Naive thymus-derived CD4-positive, alpha-beta T cell (primary cell): ENCODE measurements around the gene CAMK4. TPM values are rescaled to one million over a fixed set of nuclear protein-coding genes. Genes with fewer than 3 reads are reported as not detected.

Experiments
- ATAC-seq: fragments of 150-1000 bp; cut with Tn5 transposase; 2 replicates; pipeline ENCODE4 v1.10.0; 2021; ENCODE audit warnings: mild to moderate bottlenecking, moderate library complexity
- CTCF ChIA-PET: fragments of 350-600 bp; sonication (Branson Sonifier 250); formaldehyde crosslinking; loops from one replicate; lab custom pipeline; 2021; ENCODE audit warnings: antibody characterized with exemption; lab: Charles Lee
- POLR2A ChIA-PET: fragments of 350-600 bp; sonication (Branson Sonifier 250); formaldehyde crosslinking; loops from one replicate; lab custom pipeline; 2021; ENCODE audit warnings: antibody characterized with exemption, inconsistent platforms; lab: Charles Lee
- DNase-seq, 9 donors: peaks; one replicate each; pipeline versions ENCODE4 v3.0.0 to v3.0.0-alpha.2; 2020 to 2022; ENCODE audit warnings: mixed read lengths in 1 of 9
- H3K27ac ChIP-seq: one replicate; pipeline ENCODE4 v1.7.0; 2013; ENCODE audit warnings: mild to moderate bottlenecking, low read depth, low read length, moderate library complexity
- H3K27me3 ChIP-seq, 2 donors: one replicate each; pipeline ENCODE4 v1.7.0; 2013; ENCODE audit warnings: low read length in 2 of 2, mild to moderate bottlenecking in 2 of 2, moderate library complexity in 2 of 2; ENCODE audit not compliant: control insufficient read depth in 2 of 2, insufficient read depth in 2 of 2
- H3K36me3 ChIP-seq, 3 experiments: 1 replicate in 2 of 3; 2 replicates in 1 of 3; pipeline ENCODE4 v1.7.0; 2013; ENCODE audit warnings: low read length in 3 of 3, mild to moderate bottlenecking in 3 of 3, moderate library complexity in 1 of 3; ENCODE audit not compliant: insufficient read depth in 3 of 3, control insufficient read depth in 2 of 3
- H3K4me1 ChIP-seq, 2 donors: one replicate each; pipeline ENCODE4 v1.7.0; 2013; ENCODE audit warnings: low read length in 2 of 2, mild to moderate bottlenecking in 2 of 2, moderate library complexity in 1 of 2; ENCODE audit not compliant: control insufficient read depth in 2 of 2, insufficient read depth in 2 of 2
- H3K4me3 ChIP-seq: 2 replicates; pipeline ENCODE4 v1.7.0; 2013; ENCODE audit warnings: mild to moderate bottlenecking, low read length
- H3K9me3 ChIP-seq, 3 experiments: 1 replicate in 2 of 3; 2 replicates in 1 of 3; pipeline ENCODE4 v1.7.0; 2013; ENCODE audit warnings: low read length in 3 of 3; ENCODE audit not compliant: control insufficient read depth in 2 of 3
- H3K27ac Mint-ChIP-seq, 9 donors: one replicate each; pipeline ENCODE4 v1.8.0; 2020 to 2022; ENCODE audit warnings: mixed read lengths in 9 of 9, mild to moderate bottlenecking in 8 of 9, moderate library complexity in 5 of 9, inconsistent platforms in 2 of 9
- H3K27me3 Mint-ChIP-seq, 5 donors: one replicate each; pipeline ENCODE4 v1.8.0; 2021 to 2022; ENCODE audit warnings: mixed read lengths in 5 of 5, mild to moderate bottlenecking in 1 of 5
- H3K36me3 Mint-ChIP-seq, 5 donors: one replicate each; pipeline ENCODE4 v1.8.0; 2020 to 2022; ENCODE audit warnings: mixed read lengths in 5 of 5, mild to moderate bottlenecking in 3 of 5, inconsistent platforms in 1 of 5
- H3K4me1 Mint-ChIP-seq, 7 donors: one replicate each; pipeline ENCODE4 v1.8.0; 2020 to 2022; ENCODE audit warnings: mixed read lengths in 7 of 7, mild to moderate bottlenecking in 3 of 7, inconsistent platforms in 1 of 7
- H3K4me3 Mint-ChIP-seq, 10 donors: one replicate each; pipeline ENCODE4 v1.8.0; 2020 to 2022; ENCODE audit warnings: mild to moderate bottlenecking in 10 of 10, mixed read lengths in 10 of 10, moderate library complexity in 6 of 10, inconsistent platforms in 2 of 10
- H3K9me3 Mint-ChIP-seq, 11 donors: one replicate each; pipeline ENCODE4 v1.8.0; 2020 to 2022; ENCODE audit warnings: mixed read lengths in 11 of 11, mild to moderate bottlenecking in 4 of 11, inconsistent platforms in 1 of 11, moderate library complexity in 1 of 11
- intact Hi-C, 2 donors: fragments of 100-400 bp; cut with micrococcal nuclease; formaldehyde crosslinking; loops; one replicate each; pipeline ENCODE4 v1.15.1; 2023
- polyA plus RNA-seq, 2 donors: library from polyadenylated mRNA; unstranded; fragments of 300-500 nt; fragmentation: Illumina TruSeq; gene quantifications; one replicate each; pipeline ENCODE4 v1.2.3, GENCODE V29; 2021
- total RNA-seq, 6 experiments: library from RNA in 5 of 6; stranded (reverse) in 5 of 6; gene quantifications; 1 replicate in 5 of 6; 2 replicates in 1 of 6; pipeline ENCODE4 v1.2.3 and lab custom pipeline; 2021 to 2026

The CAMK4 gene
- total and polyA plus RNA-seq, 7 experiments from 2014 or later, result 118 to 366 (median 200) TPM

- Mint-ChIP-seq H3K4me1 (peaks cover 0 to 27% (median 7%) of the 10 kb centered on the region in 7 donors), H3K9me3 (peaks cover 0 to 3% (median 0%) of the 10 kb centered on the region in 11 donors), H3K4me3 (no peak overlapping the region), H3K36me3 (peaks cover 7 to 35% (median 20%) of the 10 kb centered on the region in 5 donors), H3K27me3 (no peaks in the 10 kb centered on the region), H3K27ac (peak overlapping the region in 7 of 9 donors; percentile 9 to 76 (median 53))
- no peak for DNase-seq
- Histone ChIP-seq H3K4me1 (no peaks in the 10 kb centered on the region), H3K4me3 (no peak overlapping the region), H3K9me3 (no peaks in the 10 kb centered on the region), H3K36me3 (peaks cover 0 to 10% (median 0%) of the 10 kb centered on the region in 3 experiments), H3K27ac (peak overlapping the region; percentile 3), H3K27me3 (no peaks in the 10 kb centered on the region)
- ATAC-seq, result no peak
- POLR2A ChIA-PET, result interaction anchor here (1.1 to 1.6 kb wide), 2 partner anchors 9 to 12 kb away, joined by 3 to 4 read pairs; no protein-coding TSS in a partner anchor
- CTCF ChIA-PET, result no interaction called here
- intact Hi-C loops, result no loop called here
Measured at GRCh38 chr5:111493031-111493430, 268.8 kb downstream of the CAMK4 start.

DNA sequence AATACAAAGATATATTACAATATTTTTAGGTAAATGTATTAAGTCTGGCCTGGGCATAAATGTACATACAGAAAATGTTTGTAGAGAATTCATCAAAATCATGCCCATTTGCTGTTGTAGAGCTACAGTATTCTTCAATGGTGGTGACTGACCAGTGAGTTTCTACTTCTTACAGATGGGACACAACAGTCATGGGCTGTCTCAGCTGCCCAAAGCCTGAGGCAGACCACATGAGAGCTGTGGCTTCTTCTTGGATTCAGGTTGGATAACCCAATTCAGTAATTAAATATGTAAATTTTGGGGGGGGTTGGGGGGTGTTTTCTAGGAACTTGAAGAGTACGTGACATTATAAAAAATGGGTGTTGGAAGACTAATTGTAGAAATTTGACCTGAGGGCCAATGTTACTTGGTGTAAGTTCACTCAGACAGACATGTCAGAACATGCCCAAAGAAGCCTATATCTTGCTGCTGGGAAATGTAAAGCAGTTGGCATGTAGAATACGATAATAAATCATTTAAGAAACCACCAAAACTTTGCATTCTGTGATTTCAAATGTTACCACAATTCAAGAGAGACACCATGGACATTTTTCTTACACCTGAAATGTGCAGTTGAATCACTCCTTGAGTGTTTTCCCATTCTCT lies 270.3 kb downstream of the CAMK4 start:
- CTCF ChIA-PET, result no interaction called here
- Histone ChIP-seq H3K36me3 (peaks cover 0 to 11% (median 0%) of the 10 kb centered on the region in 3 experiments), H3K27ac (no peak overlapping the region), H3K27me3 (no peaks in the 10 kb centered on the region), H3K4me1 (no peaks in the 10 kb centered on the region), H3K4me3 (no peak overlapping the region), H3K9me3 (no peaks in the 10 kb centered on the region)
- intact Hi-C loops, result no loop called here
- peaks cover 4 to 40% (median 15%) of the 10 kb centered on the region in 5 donors for H3K36me3 Mint-ChIP-seq
- H3K27ac Mint-ChIP-seq, result peak overlapping the region in 6 of 9 donors; percentile 3 to 77 (median 54)
- H3K27me3 Mint-ChIP-seq, result no peaks in the 10 kb centered on the region
- peaks cover 0 to 3% (median 0%) of the 10 kb centered on the region in 11 donors for H3K9me3 Mint-ChIP-seq
- no peak overlapping the region for H3K4me3 Mint-ChIP-seq
- H3K4me1 Mint-ChIP-seq, result peaks cover 0 to 41% (median 11%) of the 10 kb centered on the region in 7 donors
- ATAC-seq, result no peak
- POLR2A ChIA-PET, result interaction anchor here (0.6 to 1.2 kb wide), 2 partner anchors 15 to 212 kb away, joined by 3 read pairs; no protein-coding TSS in a partner anchor
- DNase-seq, result no peak

GRCh38 chr5:111495159-111495558 lies 271.0 kb downstream of the CAMK4 start:
- H3K27ac ChIP-seq, result no peak overlapping the region
- Mint-ChIP-seq H3K4me1 (peaks cover 0 to 45% (median 8%) of the 10 kb centered on the region in 7 donors), H3K4me3 (no peak overlapping the region), H3K9me3 (peaks cover 0 to 3% (median 0%) of the 10 kb centered on the region in 11 donors), H3K27ac (peak overlapping the region in 6 of 9 donors; percentile 9 to 77 (median 46)), H3K27me3 (no peaks in the 10 kb centered on the region), H3K36me3 (peaks cover 7 to 40% (median 13%) of the 10 kb centered on the region in 5 donors)
- no peak overlapping the region for H3K4me3 ChIP-seq
- intact Hi-C loops, result no loop called here
- no peak for DNase-seq
- peaks cover 0 to 12% (median 0%) of the 10 kb centered on the region in 3 experiments for H3K36me3 ChIP-seq
- ChIA-PET POLR2A (interaction anchor here (0.6 kb wide), 1 partner anchor 213 kb away, joined by 3 read pairs; no protein-coding TSS in a partner anchor), CTCF (no interaction called here)
- H3K27me3 ChIP-seq, result no peaks in the 10 kb centered on the region
- ATAC-seq, result no peak
- H3K9me3 ChIP-seq, result no peaks in the 10 kb centered on the region
- H3K4me1 ChIP-seq, result no peaks in the 10 kb centered on the region

- no peaks in the 10 kb centered on the region for H3K27me3 Mint-ChIP-seq
- no peak for ATAC-seq
- peaks cover 0 to 12% (median 0%) of the 10 kb centered on the region in 3 experiments for H3K36me3 ChIP-seq
- H3K4me3 ChIP-seq, result no peak overlapping the region
- ChIA-PET POLR2A (no interaction called here), CTCF (no interaction called here)
- no peaks in the 10 kb centered on the region for H3K9me3 ChIP-seq
- no peaks in the 10 kb centered on the region for H3K4me1 ChIP-seq
- H3K36me3 Mint-ChIP-seq, result peaks cover 3 to 40% (median 8%) of the 10 kb centered on the region in 5 donors
- H3K4me3 Mint-ChIP-seq, result peak overlapping the region in 1 of 10 donors; percentile 24
- H3K27ac ChIP-seq, result no peak overlapping the region
- H3K9me3 Mint-ChIP-seq, result peaks cover 0 to 3% (median 0%) of the 10 kb centered on the region in 11 donors
- DNase-seq, result no peak
- H3K27me3 ChIP-seq, result no peaks in the 10 kb centered on the region
- intact Hi-C loops, result no loop called here
- peak overlapping the region; percentile 5 to 83 (median 59) for H3K27ac Mint-ChIP-seq
- peaks cover 0 to 50% (median 8%) of the 10 kb centered on the region in 7 donors for H3K4me1 Mint-ChIP-seq
Measured at GRCh38 chr5:111498346-111498745, 274.2 kb downstream of the CAMK4 start.

- POLR2A ChIA-PET, result no interaction called here
- Histone ChIP-seq H3K9me3 (no peaks in the 10 kb centered on the region), H3K27ac (no peak overlapping the region), H3K4me3 (no peak overlapping the region), H3K27me3 (no peaks in the 10 kb centered on the region), H3K36me3 (peaks cover 0 to 7% (median 0%) of the 10 kb centered on the region in 3 experiments), H3K4me1 (peaks cover 0 to 3% of the 10 kb centered on the region in 2 donors)
- no peak overlapping the region for H3K4me3 Mint-ChIP-seq
- H3K27me3 Mint-ChIP-seq, result no peaks in the 10 kb centered on the region
- H3K9me3 Mint-ChIP-seq, result no peaks in the 10 kb centered on the region
- no peak overlapping the region for H3K27ac Mint-ChIP-seq
- no peak for DNase-seq
- intact Hi-C loops, result no loop called here
- ATAC-seq, result no peak
- peaks cover 0 to 26% (median 3%) of the 10 kb centered on the region in 5 donors for H3K36me3 Mint-ChIP-seq
- H3K4me1 Mint-ChIP-seq, result peaks cover 0 to 58% (median 6%) of the 10 kb centered on the region in 7 donors
- CTCF ChIA-PET, result no interaction called here
Measured at GRCh38 chr5:111502956-111503355, 278.8 kb downstream of the CAMK4 start.

DNA sequence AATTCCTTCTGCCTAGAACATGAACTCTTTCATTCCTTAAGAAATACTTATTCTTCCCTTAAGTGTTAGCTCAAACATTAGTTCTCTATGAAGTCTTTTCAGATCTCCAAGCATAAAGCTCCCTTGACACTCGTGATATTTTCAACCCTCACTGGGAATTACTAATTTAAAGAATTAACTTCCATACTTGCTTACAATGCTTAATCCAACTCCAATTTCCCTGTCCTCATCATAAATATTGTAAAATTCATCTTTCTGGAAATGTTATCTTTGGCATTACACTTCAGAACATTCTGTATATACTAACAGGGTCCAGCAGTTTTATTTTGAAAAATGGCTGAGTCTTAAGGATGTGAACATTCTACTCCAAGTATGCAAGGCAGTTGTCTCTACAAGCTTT lies 280.9 kb downstream of the CAMK4 start:
- Mint-ChIP-seq H3K4me3 (no peak overlapping the region), H3K4me1 (peaks cover 4 to 56% (median 6%) of the 10 kb centered on the region in 7 donors), H3K27me3 (no peaks in the 10 kb centered on the region), H3K9me3 (no peaks in the 10 kb centered on the region), H3K36me3 (peaks cover 0 to 21% (median 0%) of the 10 kb centered on the region in 5 donors), H3K27ac (peak overlapping the region in 1 of 9 donors; percentile 0)
- ChIA-PET CTCF (no interaction called here), POLR2A (interaction anchor here (1.0 kb wide), 2 partner anchors 12 to 18 kb away, joined by 4 to 5 read pairs; no protein-coding TSS in a partner anchor)
- intact Hi-C loops, result no loop called here
- no peaks in the 10 kb centered on the region for H3K36me3 ChIP-seq
- H3K4me3 ChIP-seq, result no peak overlapping the region
- no peaks in the 10 kb centered on the region for H3K9me3 ChIP-seq
- H3K27me3 ChIP-seq, result no peaks in the 10 kb centered on the region
- DNase-seq (no peak), ATAC-seq (no peak)
- no peak overlapping the region for H3K27ac ChIP-seq
- H3K4me1 ChIP-seq, result peaks cover 0 to 3% of the 10 kb centered on the region in 2 donors
